Islet of Langerhans (tissue), 1 donor: ENCODE data around the gene SC5D.
A peak's percentile ranks its signal among the peaks of the same experiment; 100 is the strongest.

ENCODE experiments used
- FAIRE-seq: peaks from one replicate; lab custom pipeline; 2011; peaks lifted over from hg19 to GRCh38; lab: Jason Lieb, UNC

The SC5D gene

DNA sequence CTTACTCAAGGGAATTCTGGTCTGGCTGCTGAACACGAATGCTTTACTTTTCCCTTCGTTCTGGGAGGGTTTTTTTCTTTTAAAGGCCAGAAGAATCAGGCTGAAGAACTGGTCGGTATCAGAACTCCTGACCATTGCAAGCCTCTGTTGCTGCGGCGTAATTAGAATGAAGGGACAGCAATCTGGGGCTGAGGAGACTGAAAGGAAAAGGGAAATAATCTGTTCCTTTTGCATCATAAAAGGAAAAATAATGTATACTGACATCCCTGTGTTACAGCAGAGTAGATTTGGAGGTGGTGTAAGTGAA, 670 bp downstream of the SC5D start:
- FAIRE-seq, result no peak

DNA sequence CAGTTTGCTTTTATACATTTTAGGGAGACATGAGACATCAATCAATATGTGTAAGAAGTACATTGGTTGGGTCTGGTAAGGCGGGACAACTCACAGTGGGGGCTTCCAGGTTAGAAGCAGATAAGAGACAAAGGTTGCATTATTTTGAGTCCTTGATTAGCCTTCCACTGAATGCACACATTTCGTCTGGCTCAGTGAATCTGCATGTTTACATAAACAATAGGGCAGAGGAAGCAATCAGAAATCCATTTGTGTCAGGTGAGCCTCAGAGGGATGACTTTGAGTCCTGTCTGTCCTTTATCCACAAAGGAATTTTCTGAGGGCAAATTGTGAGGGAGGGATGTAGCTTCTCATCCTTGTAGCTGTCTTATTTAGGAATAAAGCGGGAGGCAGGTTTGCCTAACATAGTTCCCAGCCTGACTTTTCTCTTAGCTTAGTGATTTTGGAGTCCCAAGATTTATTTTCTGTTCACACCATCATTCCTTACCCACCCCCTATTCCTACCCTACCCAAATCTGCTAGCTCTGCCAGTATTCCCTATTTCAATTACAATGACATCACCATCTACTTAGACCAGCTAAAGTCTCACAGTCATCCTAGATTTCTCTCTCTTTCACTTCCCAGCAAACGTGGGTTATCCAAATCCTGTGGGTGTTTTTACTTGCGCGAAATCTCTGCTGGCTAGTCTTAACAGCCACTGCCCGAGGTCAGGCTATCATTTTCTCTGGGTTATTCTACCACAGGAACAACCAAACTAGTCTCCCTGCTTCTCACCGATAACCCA, 2.9 kb downstream of the SC5D start:
- no peak for FAIRE-seq

DNA sequence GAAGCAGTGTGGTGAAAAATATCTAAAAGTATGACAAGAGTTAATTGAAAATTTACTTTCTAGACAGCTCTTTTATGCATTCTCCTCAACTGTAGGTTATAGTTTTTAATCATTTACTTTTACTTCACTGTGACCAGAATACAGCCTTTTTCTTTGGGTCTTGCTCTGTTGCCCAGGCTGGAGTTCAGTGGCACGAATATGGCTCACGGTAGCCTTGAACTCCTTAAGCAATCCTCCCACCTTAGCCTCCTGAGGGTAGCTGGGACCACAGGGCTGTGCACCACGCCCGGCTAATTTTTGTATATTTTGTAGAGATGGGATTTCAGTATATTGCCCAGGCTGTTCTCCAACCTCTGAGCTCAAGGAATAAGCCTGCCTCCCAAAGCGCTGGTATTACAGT, 5.3 kb downstream of the SC5D start:
- FAIRE-seq, result no peak

DNA sequence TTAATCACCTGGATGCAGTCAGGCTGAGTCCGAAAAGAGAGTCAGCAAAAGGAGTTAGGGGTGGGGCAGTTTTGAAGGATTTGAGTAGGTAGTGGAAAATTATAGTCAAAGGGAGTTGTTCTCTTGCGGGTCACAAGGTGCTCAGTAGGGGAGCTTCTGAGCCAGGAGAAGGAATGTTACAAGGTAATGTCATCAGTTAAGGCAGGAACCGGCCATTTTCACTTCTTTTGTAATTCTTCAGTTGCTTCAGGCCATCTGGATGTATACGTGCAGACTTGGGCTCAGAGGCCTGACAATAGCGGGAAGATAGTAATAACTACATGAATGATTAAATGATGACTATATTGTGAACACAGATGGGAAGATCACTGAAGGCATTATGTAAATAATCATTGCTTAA, 6.2 kb downstream of the SC5D start:
- no peak for FAIRE-seq

DNA sequence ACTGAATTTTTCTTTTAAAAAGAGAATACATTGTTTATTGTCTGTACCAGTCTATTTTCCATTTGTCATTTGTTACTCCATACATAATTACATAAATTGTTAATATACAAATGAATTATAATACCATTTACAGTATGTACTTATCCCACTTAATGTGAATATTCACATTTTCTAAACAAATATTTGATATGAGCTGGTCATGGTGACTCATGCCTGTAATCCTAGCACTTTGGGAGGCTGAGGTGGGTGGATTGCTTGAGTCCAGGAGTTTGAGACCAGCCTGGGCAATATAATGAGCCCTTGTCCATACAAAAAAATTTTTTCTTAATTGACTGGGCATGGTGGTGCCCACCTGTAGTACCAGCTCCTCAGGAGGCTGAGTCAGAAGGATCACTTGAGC, 6.8 kb downstream of the SC5D start:
- FAIRE-seq, result peak; percentile 78

- FAIRE-seq, result no peak
Observed at GRCh38 chr11:121300313-121300971, 7.9 kb downstream of the SC5D start.

DNA sequence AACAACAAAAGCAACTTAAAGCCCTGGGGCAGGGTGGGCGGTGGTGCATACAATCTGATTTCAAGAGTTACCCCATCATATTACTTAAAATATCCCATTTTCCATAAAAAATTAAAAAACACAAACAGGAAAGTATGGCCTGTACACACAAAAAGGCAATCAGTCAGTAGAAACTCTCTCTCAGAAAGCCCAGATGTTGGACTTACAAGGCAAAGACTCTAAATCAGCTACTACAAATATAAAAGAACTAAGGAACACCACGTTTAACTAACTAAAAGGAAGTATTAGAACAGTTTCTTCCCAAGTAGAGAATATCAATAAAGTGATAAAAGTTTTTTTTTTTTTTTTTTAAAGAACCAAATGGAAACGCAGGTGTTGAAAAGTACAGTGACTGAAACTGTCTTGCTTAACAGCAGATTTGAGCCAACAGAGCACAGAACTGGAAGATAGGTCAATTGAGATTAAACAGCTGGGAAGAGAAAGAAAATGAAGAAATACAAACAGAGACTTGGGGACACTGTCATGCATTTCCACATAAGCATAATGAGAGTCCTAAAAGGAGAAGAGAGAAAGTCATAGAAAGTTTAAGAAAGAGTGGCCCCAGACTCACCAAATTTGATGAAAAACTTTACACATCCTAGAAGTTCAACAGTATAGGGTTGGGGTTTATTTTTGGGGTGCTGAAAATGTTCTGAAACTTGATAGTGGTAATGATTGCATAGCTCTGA, 8.6 kb downstream of the SC5D start:
- FAIRE-seq, result no peak

GRCh38 chr11:121304759-121305158, 12.2 kb downstream of the SC5D start:
- FAIRE-seq, result no peak

- no peak for FAIRE-seq
Observed at GRCh38 chr11:121308816-121309215, 16.2 kb downstream of the SC5D start.

DNA sequence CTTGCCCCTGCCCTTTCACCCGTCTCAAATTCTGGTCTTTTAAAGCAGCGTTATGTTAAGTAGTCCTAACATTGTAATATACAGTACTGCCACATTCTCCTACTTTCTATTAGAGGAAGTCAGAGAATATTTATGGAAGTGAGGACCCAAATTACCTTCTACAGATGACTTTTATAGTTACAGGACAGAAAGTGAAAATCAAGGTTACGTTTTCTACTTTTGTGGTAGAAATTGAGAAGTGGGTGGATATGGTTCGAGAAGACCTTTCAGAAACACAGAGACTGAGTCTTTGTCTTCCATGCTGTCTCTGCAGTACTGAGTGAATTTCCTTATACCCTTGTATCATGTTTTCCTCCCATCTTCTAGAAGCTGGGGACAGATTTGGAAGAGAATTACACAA, 17.1 kb downstream of the SC5D start:
- no peak for FAIRE-seq

- no peak for FAIRE-seq
Observed at GRCh38 chr11:121310908-121311307, 18.3 kb downstream of the SC5D start.

DNA sequence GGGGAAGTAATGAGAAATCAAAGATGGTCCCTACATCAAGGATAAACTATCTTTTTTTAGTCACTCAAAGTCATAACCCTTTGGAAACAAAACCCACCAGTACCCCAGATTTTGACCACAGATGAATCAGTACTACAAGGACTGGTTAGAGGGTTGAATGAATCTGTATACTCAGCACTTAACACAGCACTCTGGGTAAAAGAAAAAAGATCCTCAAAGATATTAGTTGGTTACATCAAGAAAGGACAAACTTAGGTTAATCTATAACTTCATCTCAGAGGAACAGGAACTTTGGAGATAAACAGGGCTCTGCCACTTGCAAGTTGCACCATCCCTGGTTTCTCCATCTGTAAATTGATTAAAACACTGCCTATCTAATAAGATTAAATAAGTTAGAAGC, 18.8 kb downstream of the SC5D start:
- FAIRE-seq, result no peak

DNA sequence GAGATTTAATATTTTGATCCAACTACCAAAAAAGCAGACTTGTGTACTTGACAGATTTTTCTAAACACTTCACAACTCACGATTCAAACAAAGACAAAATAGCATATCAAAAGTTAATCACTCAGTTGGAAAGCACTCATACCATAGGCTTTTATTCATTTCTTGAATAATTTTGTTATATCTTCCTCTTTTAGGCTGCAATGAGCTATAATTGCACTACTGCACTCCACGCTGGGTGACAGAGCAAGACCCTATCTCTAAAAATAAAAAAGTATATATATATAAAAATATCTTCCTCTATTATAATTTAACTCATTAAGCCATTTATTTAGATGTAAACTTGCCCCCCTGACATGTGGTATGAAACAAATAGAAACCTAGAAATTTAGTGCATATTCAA, 19.9 kb downstream of the SC5D start:
- no peak for FAIRE-seq

- FAIRE-seq, result peak; percentile 98
Observed at GRCh38 chr11:121318848-121319834, 26.6 kb downstream of the SC5D start.

DNA sequence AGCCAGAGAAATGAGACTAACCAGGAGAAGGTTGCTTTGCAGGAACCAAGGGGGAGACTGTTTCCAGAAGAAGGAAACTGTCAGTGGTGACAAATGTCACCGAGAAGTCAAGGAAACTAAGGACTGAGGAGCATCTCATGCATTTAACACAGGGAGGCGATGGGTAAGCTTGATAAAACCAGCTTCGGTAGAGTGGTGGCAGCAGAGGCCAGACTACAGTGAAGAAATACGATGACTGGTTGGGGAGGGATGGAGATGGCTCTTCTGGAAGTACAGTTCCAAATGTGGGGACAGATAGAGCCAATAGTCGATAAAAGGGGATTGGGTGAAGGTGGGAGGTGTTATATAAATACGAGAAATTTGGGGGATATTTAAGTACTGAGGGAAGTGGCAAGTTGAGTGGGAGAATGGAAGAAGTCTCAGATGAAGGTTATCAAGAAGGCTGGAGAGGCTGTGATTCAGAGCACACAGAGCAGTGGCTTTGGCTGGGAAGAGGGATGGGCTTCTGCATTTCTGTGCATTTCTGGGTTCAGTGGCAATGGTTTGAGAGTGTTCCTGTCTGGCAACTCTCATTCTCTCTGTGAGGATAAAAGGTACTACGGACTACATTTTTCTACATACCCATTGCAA, 29.2 kb downstream of the SC5D start:
- FAIRE-seq, result peak; percentile 89

GRCh38 chr11:121323046-121323607, 30.6 kb downstream of the SC5D start:
- no peak for FAIRE-seq

GRCh38 chr11:121326230-121326629, 33.7 kb downstream of the SC5D start:
- no peak for FAIRE-seq

DNA sequence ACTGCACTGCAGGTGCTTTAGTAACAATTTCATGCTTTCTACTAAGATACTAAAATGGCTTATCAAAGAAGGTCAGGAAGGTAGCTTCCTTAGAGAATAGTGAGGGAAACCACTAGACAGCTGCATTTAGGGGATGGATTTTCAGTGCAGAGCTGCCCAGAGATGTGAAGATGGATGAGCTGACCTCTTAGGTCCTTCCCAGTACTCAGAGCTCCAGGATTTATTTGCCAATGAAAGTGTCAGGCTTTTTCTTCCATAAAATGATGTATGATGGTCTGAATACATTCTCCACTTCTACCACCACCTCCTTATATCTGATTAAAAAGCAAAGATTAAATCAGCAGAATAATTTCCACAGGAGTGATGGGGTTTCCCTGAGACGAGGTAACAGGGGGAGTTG, 35.0 kb downstream of the SC5D start:
- FAIRE-seq, result no peak

GRCh38 chr11:121328176-121328966, 35.8 kb downstream of the SC5D start:
- FAIRE-seq, result no peak

GRCh38 chr11:121328967-121329679, 36.6 kb downstream of the SC5D start:
- no peak for FAIRE-seq
